ENCODE data around the gene KCNJ12. TPM values are rescaled to one million over a fixed set of nuclear protein-coding genes. Genes with fewer than 3 reads are reported as not detected.

KCNJ12 gene
- total RNA-seq, 1 donor from 2014 or later = 14.6 TPM

GRCh38 chr17:21363776-21364642 is 12.1 kb upstream of the KCNJ12 start:
- DNase-seq (ENCODE audit: low read depth) = peak; percentile 92

GRCh38 chr17:21365016-21365415 is 11.1 kb upstream of the KCNJ12 start:
- no peak for DNase-seq (ENCODE audit: low read depth)

GRCh38 chr17:21368545-21369246 is 7.5 kb upstream of the KCNJ12 start:
- DNase-seq (ENCODE audit: low read depth) = peak; percentile 61

- no peak for DNase-seq (ENCODE audit: low read depth)
Measured at GRCh38 chr17:21369395-21369794, 6.8 kb upstream of the KCNJ12 start.

GRCh38 chr17:21370430-21370829 is 5.7 kb upstream of the KCNJ12 start:
- DNase-seq (ENCODE audit: low read depth) = peak; percentile 48

GRCh38 chr17:21371511-21372081 is 4.6 kb upstream of the KCNJ12 start:
- DNase-seq (ENCODE audit: low read depth) = no peak

GRCh38 chr17:21372256-21372954 is 3.8 kb upstream of the KCNJ12 start:
- DNase-seq (ENCODE audit: low read depth) = no peak

- DNase-seq (ENCODE audit: low read depth) = peak; percentile 96
Measured at GRCh38 chr17:21373036-21373435, 3.1 kb upstream of the KCNJ12 start.

GRCh38 chr17:21373696-21374440 is 2.3 kb upstream of the KCNJ12 start:
- DNase-seq (ENCODE audit: low read depth) = no peak

- DNase-seq (ENCODE audit: low read depth) = peak; percentile 78
Measured at GRCh38 chr17:21374441-21375161, 1.6 kb upstream of the KCNJ12 start.

GRCh38 chr17:21375162-21375560 is 996 bp upstream of the KCNJ12 start:
- no peak for DNase-seq (ENCODE audit: low read depth)

GRCh38 chr17:21375757-21376080 is 438 bp upstream of the KCNJ12 start:
- no peak for DNase-seq (ENCODE audit: low read depth)

GRCh38 chr17:21376759-21377690 is 868 bp downstream of the KCNJ12 start:
- peak; percentile 59 for DNase-seq (ENCODE audit: low read depth)

- no peak for DNase-seq (ENCODE audit: low read depth)
Measured at GRCh38 chr17:21377705-21378396, 1.7 kb downstream of the KCNJ12 start.

- no peak for DNase-seq (ENCODE audit: low read depth)
Measured at GRCh38 chr17:21378553-21378952, 2.4 kb downstream of the KCNJ12 start.

- peak; percentile 86 for DNase-seq (ENCODE audit: low read depth)
Measured at GRCh38 chr17:21379080-21379711, 3.0 kb downstream of the KCNJ12 start.

GRCh38 chr17:21380659-21381058 is 4.5 kb downstream of the KCNJ12 start:
- DNase-seq (ENCODE audit: low read depth) = no peak

- no peak for DNase-seq (ENCODE audit: low read depth)
Measured at GRCh38 chr17:21381076-21381706, 5.0 kb downstream of the KCNJ12 start.
